GM23338 (cell line): Measurements from ENCODE around the gene FOXO3. TPM values are rescaled to one million over a fixed set of nuclear protein-coding genes. Genes with fewer than 3 reads are reported as not detected.

Experiments
- ATAC-seq: fragments of 200-7000 bp; cut with Tn5 transposase; 3 replicates; pipeline ENCODE4 v1.9.1; 2020
- DNase-seq: peaks from one replicate; pipeline ENCODE4 v3.0.0-alpha.2; 2015; ENCODE audit warnings: low spot score
- H2AFZ ChIP-seq: fragments of 200-600 bp; sonication (generic); 2 replicates; pipeline ENCODE4 v1.8.0; 2016; ENCODE audit warnings: antibody characterized with exemption, mild to moderate bottlenecking, moderate library complexity
- H3F3A ChIP-seq: fragments of 200-600 bp; sonication (generic); replicated peaks from 2 replicates; pipeline ENCODE4 v1.8.0; 2017; ENCODE audit warnings: antibody characterized with exemption, mixed run types, low read depth
- H3K27ac ChIP-seq: fragments of 200-600 bp; sonication (generic); 2 replicates; pipeline ENCODE4 v1.6.1; 2016; ENCODE audit warnings: low read depth
- H3K27me3 ChIP-seq: fragments of 200-600 bp; sonication (generic); 2 replicates; pipeline ENCODE4 v1.8.0; 2016; ENCODE audit warnings: mild to moderate bottlenecking, mixed run types, moderate library complexity; ENCODE audit not compliant: insufficient read depth
- H3K36me3 ChIP-seq: fragments of 200-600 bp; sonication (generic); 2 replicates; pipeline ENCODE4 v1.8.0; 2016; ENCODE audit warnings: mild to moderate bottlenecking; ENCODE audit not compliant: insufficient read depth
- H3K4me1 ChIP-seq: fragments of 200-600 bp; sonication (generic); 2 replicates; pipeline ENCODE4 v1.8.0; 2016; ENCODE audit warnings: mild to moderate bottlenecking, moderate library complexity; ENCODE audit not compliant: insufficient read depth
- H3K4me2 ChIP-seq: fragments of 200-600 bp; sonication (generic); 2 replicates; pipeline ENCODE4 v1.7.1; 2017; ENCODE audit warnings: mixed run types
- H3K4me3 ChIP-seq: fragments of 200-600 bp; sonication (generic); 2 replicates; pipeline ENCODE4 v1.6.1; 2016; ENCODE audit warnings: mixed run types
- H3K79me2 ChIP-seq: fragments of 200-600 bp; sonication (generic); replicated peaks from 2 replicates; pipeline ENCODE4 v1.8.0; 2017; ENCODE audit warnings: mild to moderate bottlenecking; ENCODE audit not compliant: insufficient read depth
- H3K9me2 ChIP-seq: fragments of 200-600 bp; sonication (generic); 2 replicates; pipeline ENCODE4 v1.8.0; 2017; ENCODE audit not compliant: insufficient read depth
- H4K20me1 ChIP-seq: fragments of 200-600 bp; sonication (generic); replicated peaks from 2 replicates; pipeline ENCODE4 v1.8.0; 2017; ENCODE audit warnings: mild to moderate bottlenecking; ENCODE audit not compliant: insufficient read depth
- H3K27ac Mint-ChIP-seq: 2 replicates; pipeline ENCODE4 v1.8.0; 2020; ENCODE audit warnings: inconsistent platforms, mild to moderate bottlenecking, moderate library complexity, mixed read lengths
- H3K27me3 Mint-ChIP-seq: 3 replicates; pipeline ENCODE4 v1.8.0; 2022; ENCODE audit warnings: low read depth, mild to moderate bottlenecking, moderate library complexity, mixed read lengths, inconsistent platforms; ENCODE audit not compliant: insufficient read depth, poor library complexity
- H3K36me3 Mint-ChIP-seq: 3 replicates; pipeline ENCODE4 v1.8.0; 2021; ENCODE audit warnings: low read depth, mild to moderate bottlenecking, inconsistent platforms, moderate library complexity, mixed read lengths
- H3K4me1 Mint-ChIP-seq: 3 replicates; pipeline ENCODE4 v1.8.0; 2020; ENCODE audit warnings: mild to moderate bottlenecking, inconsistent platforms, mixed read lengths
- H3K4me3 Mint-ChIP-seq: 3 replicates; pipeline ENCODE4 v1.8.0; 2021; ENCODE audit warnings: moderate library complexity, mild to moderate bottlenecking, inconsistent platforms, mixed read lengths
- H3K9me3 Mint-ChIP-seq: 3 replicates; pipeline ENCODE4 v1.8.0; 2020; ENCODE audit warnings: moderate library complexity, mild to moderate bottlenecking, inconsistent platforms, mixed read lengths
- CREB1 ChIP-seq: fragments of 250-450 bp; sonication (Bioruptor Pico); IDR thresholded peaks from 2 replicates; pipeline ENCODE4 v1.5.0; 2020; ENCODE audit warnings: low read depth, mild to moderate bottlenecking, moderate library complexity
- CTCF ChIP-seq, 2 experiments: fragments of 200-600 bp in 1 of 2; sonication (generic) in 1 of 2; conservative IDR thresholded peaks; 2 replicates each; pipeline versions ENCODE4 v1.5.1 to v1.6.1; 2016 to 2017; ENCODE audit warnings: antibody characterized with exemption in 2 of 2, low read depth in 2 of 2, mild to moderate bottlenecking in 2 of 2, moderate library complexity in 1 of 2
- EZH2 ChIP-seq: fragments of 200-600 bp; sonication (generic); IDR thresholded peaks from one replicate; pipeline ENCODE4 v1.8.0; 2017; ENCODE audit warnings: antibody characterized with exemption, mild to moderate bottlenecking, low read depth; ENCODE audit not compliant: unreplicated experiment
- EZH2phosphoT487 ChIP-seq: fragments of 200-600 bp; sonication (generic); IDR thresholded peaks from one replicate; pipeline ENCODE4 v1.8.1; 2018; ENCODE audit warnings: antibody characterized with exemption; ENCODE audit not compliant: unreplicated experiment
- JUNB ChIP-seq: IDR thresholded peaks from one replicate; pipeline ENCODE4 v1.6.1; 2016; ENCODE audit warnings: antibody characterized with exemption; ENCODE audit not compliant: unreplicated experiment
- NANOG ChIP-seq: IDR thresholded peaks from 2 replicates; pipeline ENCODE4 v1.6.1; 2016; ENCODE audit warnings: antibody characterized with exemption, borderline replicate concordance
- STAT1 ChIP-seq: IDR thresholded peaks from one replicate; pipeline ENCODE4 v1.6.1; 2016; ENCODE audit warnings: antibody characterized with exemption; ENCODE audit not compliant: unreplicated experiment
- ZNF114 ChIP-seq: fragments of 250-450 bp; sonication (Bioruptor Pico); IDR thresholded peaks from 2 replicates; pipeline ENCODE4 v1.5.0; 2020; ENCODE audit warnings: mild to moderate bottlenecking, moderate library complexity
- ZNF331 ChIP-seq: fragments of 250-450 bp; sonication (Bioruptor Pico); IDR thresholded peaks from 2 replicates; pipeline ENCODE4 v1.5.0; 2020; ENCODE audit warnings: low read depth, mild to moderate bottlenecking, moderate library complexity
- ZNF462 ChIP-seq: fragments of 250-450 bp; sonication (Bioruptor Pico); IDR thresholded peaks from 2 replicates; pipeline ENCODE4 v1.5.0; 2020; ENCODE audit warnings: mild to moderate bottlenecking, moderate library complexity
- polyA plus RNA-seq: library from polyadenylated mRNA; unstranded; fragments of >200 nt; fragmentation: Nextera tagmentation; extraction: Ambion mirVana; gene quantifications from 2 replicates; pipeline ENCODE4 v1.2.1, GENCODE V29; 2016
- total RNA-seq: library from RNA; depleted of rRNA; stranded (reverse); fragments of >200 nt; shearing (Covaris generic); gene quantifications from 2 replicates; pipeline ENCODE4 v1.2.3, GENCODE V29; 2014

Gene FOXO3
- total and polyA plus RNA-seq, 2 experiments from 2014 or later, result 9.8 to 20.2 TPM

GRCh38 chr6:108643184-108643583 lies 82.5 kb downstream of the FOXO3 start:
- no peaks in the 10 kb centered on the region for H3K27me3 ChIP-seq
- H3K36me3 Mint-ChIP-seq, result no peaks in the 10 kb centered on the region
- no peak overlapping the region for H3K4me2 ChIP-seq
- H3K4me3 ChIP-seq, result no peak overlapping the region
- TF ChIP-seq STAT1 (no peak), JUNB (no peak), CREB1 (CRISPR knock-in tag) (no peak), EZH2 (no peak), ZNF462 (CRISPR knock-in tag) (no peak), NANOG (no peak), CTCF (conservative IDR thresholded peaks at IDR 0.05; ENCODE audit: low read depth in 2 of 2) (no peak), ZNF331 (CRISPR knock-in tag) (no peak), EZH2phosphoT487 (no peak), ZNF114 (CRISPR knock-in tag) (no peak)
- H2AFZ ChIP-seq, result no peak overlapping the region
- peaks cover 50% of the 10 kb centered on the region for H3K79me2 ChIP-seq
- peak overlapping the region; percentile 43 for H3K27ac Mint-ChIP-seq
- DNase-seq, result no peak
- no peak overlapping the region for H3K27ac ChIP-seq
- H3K4me3 Mint-ChIP-seq, result no peak overlapping the region
- peaks cover 59% of the 10 kb centered on the region for H3K4me1 Mint-ChIP-seq
- H3K9me2 ChIP-seq, result no peaks in the 10 kb centered on the region
- no peaks in the 10 kb centered on the region for H3K27me3 Mint-ChIP-seq
- no peaks in the 10 kb centered on the region for H3F3A ChIP-seq
- H3K4me1 ChIP-seq, result peaks cover 48% of the 10 kb centered on the region
- H3K9me3 Mint-ChIP-seq, result no peaks in the 10 kb centered on the region
- H4K20me1 ChIP-seq, result 0 out of 2 replicates have a peak, but pooled peaks cover 4% of the 10 kb centered on the region
- no peaks in the 10 kb centered on the region for H3K36me3 ChIP-seq
- ATAC-seq, result no peak
